Frontal cortex (tissue), 4 donors: ENCODE data around the gene ACP7. TPM values are rescaled to one million over a fixed set of nuclear protein-coding genes. Genes with fewer than 3 reads are reported as not detected.
"Not testable (repeated sequence)": the region's sequence is repeated elsewhere in the genome, so short reads cannot be mapped to it uniquely, and the experiment has no call there.

Source experiments
- DNase-seq, 2 donors: peaks; one replicate each; pipeline ENCODE4 v3.0.0; 2012; ENCODE audit warnings: low spot score in 2 of 2
- FAIRE-seq: peaks from 2 replicates; lab custom pipeline; 2012; peaks lifted over from hg19 to GRCh38; lab: Jason Lieb, UNC
- total RNA-seq: library from RNA; depleted of rRNA; stranded (reverse); fragments of >200 nt; gene quantifications from one replicate; pipeline ENCODE4 v1.2.3, GENCODE V29; 2014
- donor health status: control.
- donor health status: control.
- donor health status: control.

ACP7 gene
- total RNA-seq, 1 donor from 2014 or later, result not detected

DNA sequence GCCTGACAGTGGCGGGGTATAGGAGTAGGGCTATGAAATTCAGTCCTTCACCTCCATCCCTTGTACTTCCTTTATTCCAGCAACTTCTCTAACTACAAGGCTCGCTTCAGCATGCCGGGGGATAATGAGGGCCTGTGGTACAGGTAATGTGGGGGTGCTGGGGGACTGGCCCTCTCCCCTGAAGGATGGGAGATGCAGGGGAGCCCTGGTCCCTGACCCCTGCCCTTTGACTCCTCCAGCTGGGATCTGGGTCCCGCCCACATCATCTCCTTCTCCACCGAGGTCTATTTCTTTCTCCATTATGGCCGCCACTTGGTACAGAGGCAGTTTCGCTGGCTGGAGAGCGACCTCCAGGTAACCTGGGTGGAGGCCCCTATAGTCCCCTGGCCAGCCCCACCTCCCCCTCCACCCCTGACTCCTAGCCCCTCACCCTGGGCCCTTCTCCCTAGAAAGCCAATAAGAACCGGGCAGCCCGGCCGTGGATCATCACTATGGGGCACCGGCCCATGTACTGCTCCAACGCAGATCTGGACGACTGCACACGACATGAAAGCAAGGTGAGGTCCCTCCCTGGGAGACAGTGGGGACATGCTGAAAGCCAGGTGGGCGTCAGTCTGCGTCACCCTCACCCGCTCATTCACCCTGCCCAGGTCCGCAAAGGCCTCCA, 16.5 kb downstream of the ACP7 start:
- FAIRE-seq (no peak), DNase-seq (no peak)

DNA sequence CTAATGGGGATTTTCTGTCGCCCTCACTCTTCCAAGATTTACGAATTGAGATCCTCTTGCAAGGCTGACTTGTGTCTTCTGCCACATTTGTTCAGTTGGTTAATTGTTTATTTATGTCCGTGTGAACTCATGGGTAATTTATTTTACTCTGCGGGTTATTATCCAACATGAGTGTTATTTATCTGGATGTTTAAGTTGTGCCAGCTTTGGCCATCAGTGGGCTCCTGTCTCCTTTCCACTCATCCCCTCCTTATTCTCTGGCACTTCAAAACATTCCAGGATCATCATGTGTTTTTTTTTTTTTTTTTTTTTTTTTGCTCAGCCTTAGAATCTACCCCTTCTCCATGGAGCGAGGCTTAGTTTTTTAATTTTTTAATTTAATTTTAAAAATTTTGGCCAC, 19.0 kb downstream of the ACP7 start:
- FAIRE-seq (no peak), DNase-seq (no peak)

DNA sequence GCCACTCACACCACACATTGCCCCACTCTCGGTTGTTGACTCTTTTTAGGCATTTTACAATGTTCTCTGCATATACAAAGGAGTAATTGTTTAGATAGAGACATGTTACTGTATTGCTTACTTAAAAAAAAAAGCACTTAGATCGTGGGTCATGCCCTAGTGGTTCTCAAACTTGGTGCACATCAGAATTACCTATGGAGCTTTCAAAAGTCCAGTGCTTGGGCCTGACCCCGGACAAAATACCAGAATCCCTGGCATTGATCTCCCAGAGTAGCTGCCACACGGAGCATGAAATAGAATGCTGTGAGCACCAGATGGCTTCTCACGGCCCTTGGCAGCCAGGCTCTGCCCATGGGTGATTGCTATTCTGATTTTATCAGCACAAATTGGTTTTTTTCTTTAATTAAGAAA, 20.0 kb downstream of the ACP7 start:
- FAIRE-seq (no peak), DNase-seq (peak in 1 of 2 donors; percentile 33)

DNA sequence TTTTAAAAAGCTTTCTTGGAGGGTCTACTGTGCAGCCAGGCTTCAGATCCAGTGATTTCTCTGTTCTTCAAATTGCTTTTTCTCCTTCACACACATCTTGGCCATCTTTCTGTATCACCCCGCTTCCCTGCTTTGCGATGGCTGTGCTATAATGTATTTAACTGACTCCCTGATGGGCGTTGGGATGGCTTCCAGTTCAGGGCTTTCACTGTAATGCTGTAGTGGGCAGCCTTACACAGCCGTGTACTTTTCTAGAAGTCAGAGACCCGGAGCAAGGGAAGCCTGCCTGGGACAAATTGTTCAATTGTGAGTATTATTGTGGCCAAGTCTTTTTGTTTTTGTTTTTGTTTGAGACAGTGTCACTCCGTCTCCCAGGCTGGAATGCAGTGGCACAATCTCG, 22.0 kb downstream of the ACP7 start:
- no peak for FAIRE-seq

GRCh38 chr19:39109641-39110040, 25.5 kb downstream of the ACP7 start:
- no peak for DNase-seq
- FAIRE-seq, result no peak

More for the DNA sequence above, 22.0 kb downstream of the ACP7 start:
- DNase-seq, result no peak

GRCh38 chr19:39110263-39110967, 26.2 kb downstream of the ACP7 start:
- FAIRE-seq (no peak), DNase-seq (peak in 1 of 2 donors; percentile 76)

DNA sequence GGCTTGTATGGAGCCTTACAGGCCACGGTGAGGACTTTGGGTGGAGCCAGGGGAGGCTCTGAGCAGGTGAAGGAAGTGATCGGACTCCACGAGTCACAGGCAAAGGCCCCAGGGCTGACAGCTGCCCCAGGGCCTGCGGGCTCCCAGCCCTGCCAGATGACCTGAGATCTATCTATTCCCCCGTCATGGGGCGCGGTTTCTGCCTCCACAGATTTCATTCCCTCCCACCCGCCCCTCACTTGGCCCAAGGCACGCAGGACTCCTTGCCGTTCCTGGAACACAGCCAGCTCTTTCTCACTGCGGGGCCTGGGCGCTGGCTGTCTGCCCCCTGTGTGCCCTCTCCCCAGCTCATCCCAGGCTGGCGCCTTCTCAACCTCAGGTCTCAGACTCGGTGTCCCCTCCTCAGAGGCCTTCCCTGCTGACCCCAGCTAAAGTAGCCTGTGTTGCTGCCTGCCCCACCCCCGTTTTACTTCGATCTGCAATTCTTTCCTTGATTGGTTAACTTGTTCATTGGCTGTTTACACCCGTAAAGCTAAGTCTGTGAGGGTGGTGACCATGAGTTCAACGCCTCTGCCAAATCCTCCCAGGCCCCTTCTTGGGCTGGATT, 27.5 kb downstream of the ACP7 start:
- DNase-seq (no peak), FAIRE-seq (no peak)

- FAIRE-seq (no peak), DNase-seq (no peak)
These were observed 28.2 kb downstream of the ACP7 start for GRCh38 chr19:39112338-39112890.

- FAIRE-seq (no peak), DNase-seq (no peak)
These were observed 29.0 kb downstream of the ACP7 start for GRCh38 chr19:39113199-39113598.

DNA sequence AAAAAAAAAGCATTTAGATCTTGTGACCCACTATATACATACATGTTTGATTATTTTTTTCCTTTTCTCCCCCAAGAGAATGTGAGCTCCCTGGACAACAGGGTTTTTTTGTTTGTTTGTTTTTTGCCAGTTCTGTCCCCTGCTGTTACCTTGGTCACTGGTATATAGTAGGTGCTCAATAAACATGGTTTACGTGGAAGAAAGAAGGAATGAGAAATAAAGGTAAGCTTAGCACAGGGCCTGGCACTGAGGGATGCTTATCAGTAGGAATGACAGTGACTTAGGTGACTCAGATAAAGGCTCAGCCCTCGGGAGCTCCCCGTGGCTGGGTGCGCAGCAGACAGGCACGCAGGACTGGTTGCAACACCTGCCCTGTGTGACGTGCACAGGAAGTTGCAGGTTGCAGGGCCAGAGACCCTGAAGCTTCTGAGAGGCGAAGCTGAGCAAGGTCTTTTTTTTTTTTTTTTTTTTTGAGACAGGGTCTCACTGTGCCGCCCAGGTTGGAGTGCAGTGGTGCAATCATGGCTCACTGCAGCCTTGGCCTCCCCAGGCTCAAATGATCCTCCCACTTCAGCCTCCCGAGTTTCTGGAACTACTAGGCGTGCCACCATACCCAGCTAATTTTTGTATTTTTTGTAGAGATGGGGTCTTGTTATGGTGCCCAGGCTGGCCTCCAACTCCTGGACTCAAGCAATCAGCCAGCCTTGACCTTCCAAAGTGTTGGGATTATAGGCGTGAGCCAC, 31.1 kb downstream of the ACP7 start:
- DNase-seq (no peak), FAIRE-seq (no peak)

DNA sequence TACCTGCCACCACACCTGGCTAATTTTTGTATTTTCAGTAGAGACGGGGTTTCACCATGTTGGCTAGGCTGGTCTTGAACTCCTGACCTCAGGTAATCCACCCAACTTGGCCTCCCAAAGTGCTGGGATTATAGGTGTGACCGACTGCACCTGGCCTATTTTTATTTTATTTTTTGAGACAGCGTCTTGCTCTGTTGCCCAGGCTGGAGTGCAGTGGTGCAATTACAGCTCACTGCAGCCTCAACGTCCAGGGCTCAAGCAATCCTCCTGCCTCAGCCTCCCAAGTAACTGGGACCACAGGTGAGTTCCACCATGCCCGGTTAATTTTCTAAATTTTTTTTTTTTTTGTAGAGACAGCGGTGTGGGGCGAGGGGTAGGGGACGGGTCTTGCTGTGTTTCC, 32.9 kb downstream of the ACP7 start:
- FAIRE-seq, DNase-seq: not testable (repeated sequence)

DNA sequence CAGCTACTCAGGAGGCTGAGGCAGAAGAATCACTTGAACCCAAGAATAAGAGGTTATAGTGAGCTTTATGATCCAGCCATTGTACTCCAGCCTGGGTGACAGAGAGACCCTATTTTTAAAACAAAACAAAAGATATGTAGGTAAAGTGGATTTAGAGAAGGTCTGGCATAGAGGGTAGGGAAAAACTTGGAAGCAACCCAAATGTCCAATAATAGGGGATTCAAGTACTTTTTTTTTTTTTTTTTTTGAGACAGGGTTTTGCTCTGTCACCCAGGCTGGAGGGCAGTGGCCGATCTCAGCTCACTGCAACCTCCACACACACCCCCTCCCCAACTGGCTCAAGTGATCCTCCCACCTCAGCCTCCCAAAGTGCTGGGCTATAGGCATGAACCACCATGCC, 35.7 kb downstream of the ACP7 start:
- DNase-seq, result no peak
- FAIRE-seq, result no peak

DNA sequence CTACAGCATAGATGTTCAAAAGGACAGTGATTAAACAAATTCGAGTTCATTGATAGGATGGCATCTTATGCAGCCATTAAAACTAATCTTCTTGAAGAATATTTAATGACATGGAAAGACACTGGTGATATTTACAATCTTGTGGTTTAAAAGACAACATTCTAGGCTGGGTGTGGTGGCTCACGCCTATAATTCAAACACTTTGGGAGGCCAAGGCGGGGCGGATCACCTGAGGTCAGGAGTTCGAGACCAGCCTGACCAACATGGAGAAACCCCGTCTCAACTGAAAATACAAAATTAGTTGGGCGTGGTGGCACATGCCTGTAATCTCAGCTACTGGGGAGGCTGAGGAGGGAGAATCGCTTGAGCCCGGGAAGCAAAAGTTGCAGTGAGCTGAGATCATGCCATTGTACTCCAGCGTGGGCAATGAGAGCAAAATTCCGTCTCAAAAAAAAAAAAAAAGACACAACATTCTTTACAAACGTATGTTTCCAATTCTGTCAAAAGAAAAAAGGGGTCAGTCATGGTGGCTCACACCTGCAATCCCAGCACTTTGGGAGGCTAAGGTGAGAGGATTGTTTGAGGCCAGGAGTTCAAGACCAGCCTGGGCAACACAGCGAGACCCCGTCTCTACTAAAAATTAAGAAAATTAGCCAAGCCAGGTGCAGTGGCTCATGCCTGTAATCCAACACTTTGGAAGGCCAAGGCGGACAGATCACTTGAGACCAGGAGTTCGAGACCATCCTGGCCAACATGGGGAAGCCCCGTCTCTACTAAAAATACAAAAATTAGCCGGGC, 39.0 kb downstream of the ACP7 start:
- FAIRE-seq, result no peak
- no peak for DNase-seq

- no peak for DNase-seq
- no peak for FAIRE-seq
These were observed 40.1 kb downstream of the ACP7 start for GRCh38 chr19:39124136-39124764.

GRCh38 chr19:39125199-39125553, 41.0 kb downstream of the ACP7 start:
- DNase-seq (no peak), FAIRE-seq (no peak)

DNA sequence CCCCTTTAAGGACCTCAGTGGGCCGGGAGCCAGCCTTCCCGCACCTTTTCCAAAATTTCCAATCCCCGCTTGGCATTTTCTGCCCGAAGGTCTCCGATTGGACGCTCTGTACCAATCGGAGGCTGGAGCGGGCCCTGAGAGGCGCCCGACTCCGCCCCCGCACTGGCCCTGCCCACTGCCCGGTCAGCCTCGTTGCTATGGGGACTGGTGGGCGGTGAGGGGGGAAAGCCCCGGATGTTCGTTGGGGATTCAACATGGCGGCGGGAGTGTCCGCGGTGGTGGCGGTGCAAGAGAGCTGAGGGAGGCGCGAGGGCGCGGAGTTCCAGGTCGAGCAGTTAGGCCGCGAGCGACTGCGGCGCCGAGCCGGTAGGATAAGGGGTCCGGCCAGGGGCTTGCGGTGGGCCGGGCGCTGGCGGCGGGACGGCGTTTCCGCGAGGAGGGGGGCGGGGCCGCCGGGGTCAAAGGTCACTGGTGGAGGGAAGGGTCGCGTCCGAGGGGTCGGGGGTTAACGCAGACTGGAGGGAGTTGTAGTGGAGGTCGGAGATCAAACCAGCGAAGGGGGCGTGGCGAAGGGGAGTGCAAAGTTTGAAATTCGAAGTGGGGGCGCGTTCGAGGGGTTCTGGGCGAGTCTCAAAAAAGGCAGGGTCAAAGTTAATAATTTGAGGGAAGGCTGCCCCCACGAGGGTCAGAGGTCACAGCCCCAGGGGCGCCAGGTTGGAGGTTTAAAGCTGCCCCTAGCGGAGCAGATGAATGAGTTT, 41.6 kb downstream of the ACP7 start, which contains the start of gene PAK4:
Gene PAK4 (plus strand): TSS at position 233 of the 758 bp plus-strand sequence. CDS start 43,768 bp downstream, outside the sequence.
- DNase-seq (peak; percentile 100), FAIRE-seq (peak; percentile 93)

GRCh38 chr19:39126312-39127187, 42.4 kb downstream of the ACP7 start:
- FAIRE-seq, result no peak
- no peak for DNase-seq
